HUES48 (cell line): ENCODE data around the gene SYCE1L.
"Not testable (repeated sequence)": the region's sequence is repeated elsewhere in the genome, so short reads cannot be mapped to it uniquely, and the experiment has no call there.

Source experiments
- H3K27ac ChIP-seq: one replicate; pipeline ENCODE4 v1.7.0; 2013; ENCODE audit warnings: low read depth, low read length, inconsistent platforms
- H3K27me3 ChIP-seq: 2 replicates; pipeline ENCODE4 v1.6.1; 2013; ENCODE audit warnings: mild to moderate bottlenecking, low read length; ENCODE audit not compliant: control insufficient read depth, insufficient read depth
- H3K36me3 ChIP-seq: 2 replicates; pipeline ENCODE4 v1.6.1; 2013; ENCODE audit warnings: low read length; ENCODE audit not compliant: control insufficient read depth, insufficient read depth
- H3K4me1 ChIP-seq: 2 replicates; pipeline ENCODE4 v1.6.1; 2013; ENCODE audit warnings: mild to moderate bottlenecking, low read length; ENCODE audit not compliant: control insufficient read depth, insufficient read depth
- H3K4me3 ChIP-seq: 2 replicates; pipeline ENCODE4 v1.5.1; 2013; ENCODE audit warnings: mild to moderate bottlenecking, low read depth, low read length
- H3K9ac ChIP-seq: 2 replicates; pipeline ENCODE4 v1.6.1; 2013; ENCODE audit warnings: mild to moderate bottlenecking, low read depth, low read length, moderate library complexity
- H3K9me3 ChIP-seq: 2 replicates; pipeline ENCODE4 v1.6.1; 2013; ENCODE audit warnings: low read length; ENCODE audit not compliant: control insufficient read depth, insufficient read depth

Gene SYCE1L

GRCh38 chr16:77199211-77199610 lies at the start of gene SYCE1L:
SYCE1L (plus strand) TSS chr16:77199408; CDS start chr16:77199452, 44 bp downstream.
- no peak within 1 kb of the TSS for H3K4me3 ChIP-seq
- peaks cover 58% of the 10 kb centered on the region for H3K36me3 ChIP-seq
- H3K9me3 ChIP-seq, result no peaks in the 10 kb centered on the region
- H3K9ac ChIP-seq, result no peak within 1 kb of the TSS
- H3K27me3 ChIP-seq, result no peaks in the 10 kb centered on the region
- no peak within 1 kb of the TSS for H3K27ac ChIP-seq
- H3K4me1 ChIP-seq, result no peaks in the 10 kb centered on the region

GRCh38 chr16:77157346-77158058 lies 41.7 kb upstream of the SYCE1L start:
- H3K4me1 ChIP-seq, result no peaks in the 10 kb centered on the region
- H3K27ac ChIP-seq, result no peak overlapping the region
- H3K36me3 ChIP-seq, result no peaks in the 10 kb centered on the region
- no peak overlapping the region for H3K9ac ChIP-seq
- no peaks in the 10 kb centered on the region for H3K9me3 ChIP-seq
- H3K27me3 ChIP-seq, result no peaks in the 10 kb centered on the region
- H3K4me3 ChIP-seq, result no peak overlapping the region

GRCh38 chr16:77158293-77158692 lies 40.9 kb upstream of the SYCE1L start:
- Histone ChIP-seq H3K27ac (no peak overlapping the region), H3K36me3 (no peaks in the 10 kb centered on the region), H3K9me3 (no peaks in the 10 kb centered on the region), H3K4me3 (no peak overlapping the region), H3K4me1 (no peaks in the 10 kb centered on the region), H3K9ac (no peak overlapping the region), H3K27me3 (no peaks in the 10 kb centered on the region)

- Histone ChIP-seq H3K27ac (no peak overlapping the region), H3K36me3 (no peaks in the 10 kb centered on the region), H3K27me3 (no peaks in the 10 kb centered on the region), H3K4me3 (no peak overlapping the region), H3K9ac (no peak overlapping the region), H3K4me1 (no peaks in the 10 kb centered on the region), H3K9me3 (no peaks in the 10 kb centered on the region)
Measured at GRCh38 chr16:77165006-77165405, 34.2 kb upstream of the SYCE1L start.

- not testable (repeated sequence) for H3K27me3 ChIP-seq, H3K4me3 ChIP-seq, H3K9me3 ChIP-seq, H3K36me3 ChIP-seq, H3K9ac ChIP-seq, H3K27ac ChIP-seq, H3K4me1 ChIP-seq
Measured at GRCh38 chr16:77165536-77166236, 33.5 kb upstream of the SYCE1L start.

- no peaks in the 10 kb centered on the region for H3K27me3 ChIP-seq
- no peak overlapping the region for H3K4me3 ChIP-seq
- H3K9me3 ChIP-seq, result no peaks in the 10 kb centered on the region
- H3K4me1 ChIP-seq, result no peaks in the 10 kb centered on the region
- no peaks in the 10 kb centered on the region for H3K36me3 ChIP-seq
- H3K9ac ChIP-seq, result no peak overlapping the region
- no peak overlapping the region for H3K27ac ChIP-seq
Measured at GRCh38 chr16:77166726-77167125, 32.5 kb upstream of the SYCE1L start.

- no peaks in the 10 kb centered on the region for H3K9me3 ChIP-seq
- no peak overlapping the region for H3K4me3 ChIP-seq
- no peaks in the 10 kb centered on the region for H3K27me3 ChIP-seq
- H3K9ac ChIP-seq, result no peak overlapping the region
- no peaks in the 10 kb centered on the region for H3K4me1 ChIP-seq
- no peak overlapping the region for H3K27ac ChIP-seq
- no peaks in the 10 kb centered on the region for H3K36me3 ChIP-seq
Measured at GRCh38 chr16:77168901-77169300, 30.3 kb upstream of the SYCE1L start.

- H3K4me1 ChIP-seq, result no peaks in the 10 kb centered on the region
- H3K36me3 ChIP-seq, result no peaks in the 10 kb centered on the region
- no peak overlapping the region for H3K9ac ChIP-seq
Measured at GRCh38 chr16:77169650-77170236, 29.5 kb upstream of the SYCE1L start.

GRCh38 chr16:77170805-77171204 lies 28.4 kb upstream of the SYCE1L start:
- H3K27me3 ChIP-seq, result no peaks in the 10 kb centered on the region
- H3K4me1 ChIP-seq, result no peaks in the 10 kb centered on the region
- H3K4me3 ChIP-seq, result no peak overlapping the region
- H3K36me3 ChIP-seq, result no peaks in the 10 kb centered on the region
- H3K9ac ChIP-seq, result no peak overlapping the region
- H3K9me3 ChIP-seq, result no peaks in the 10 kb centered on the region
- H3K27ac ChIP-seq, result no peak overlapping the region

More at GRCh38 chr16:77169650-77170236, 29.5 kb upstream of the SYCE1L start:
- Histone ChIP-seq H3K27ac (no peak overlapping the region), H3K9me3 (no peaks in the 10 kb centered on the region), H3K27me3 (no peaks in the 10 kb centered on the region), H3K4me3 (no peak overlapping the region)

- no peaks in the 10 kb centered on the region for H3K4me1 ChIP-seq
- H3K9me3 ChIP-seq, result no peaks in the 10 kb centered on the region
- no peaks in the 10 kb centered on the region for H3K36me3 ChIP-seq
- no peak overlapping the region for H3K9ac ChIP-seq
- no peaks in the 10 kb centered on the region for H3K27me3 ChIP-seq
- H3K4me3 ChIP-seq, result no peak overlapping the region
- no peak overlapping the region for H3K27ac ChIP-seq
Measured at GRCh38 chr16:77171745-77172635, 27.2 kb upstream of the SYCE1L start.
